Left cardiac atrium (tissue), 4 donors: Measurements from ENCODE around the gene USP43. TPM values are rescaled to one million over a fixed set of nuclear protein-coding genes. Genes with fewer than 3 reads are reported as not detected.

Source experiments
- ATAC-seq, 2 donors: fragments of 200-7000 bp; cut with Tn5 transposase; one replicate each; pipeline ENCODE4 v1.9.1; 2020; ENCODE audit warnings: mild to moderate bottlenecking in 2 of 2, moderate library complexity in 2 of 2
- DNase-seq: peaks from one replicate; pipeline ENCODE4 v3.0.0-alpha.2; 2020
- intact Hi-C, 2 donors: fragments of 100-400 bp; cut with DNase I; formaldehyde crosslinking; loops; one replicate each; pipeline versions ENCODE4 v1.14.1 to v1.15.1; 2022 to 2023
- total RNA-seq, 2 donors: library from RNA; stranded (reverse); fragmentation: NEBNext Ultra II Directional; extraction: Animal tissue kit (Norgen Biotek cat#: 25700); gene quantifications; one replicate each; pipeline ENCODE4 v1.2.1, GENCODE V29; 2021
- donor health status: DM: no; HTN: yes; CAD: no.
- donor health status: DM: no; HTN: yes; CAD: no; lungs with severe emphysema.
- donor health status: DM: yes; HTN: yes; CAD: no.
- donor health status: Dilated cardiomyopathy.

Gene USP43
- total RNA-seq, 2 donors from 2014 or later: 0.24 TPM; not detected in 1

GRCh38 chr17:9767432-9767991 lies 122.2 kb downstream of the USP43 start:
- ATAC-seq (no peak), DNase-seq (no peak)
- intact Hi-C loops: loop anchor here in 1 of 2 donors (5.0 kb wide), 1 partner anchor 35 kb away; no protein-coding TSS in a partner anchor

- DNase-seq (no peak), ATAC-seq (no peak)
- intact Hi-C loops: loop anchor here in 1 of 2 donors (5.0 kb wide), 1 partner anchor 36 kb away; no protein-coding TSS in a partner anchor
Observed at GRCh38 chr17:9768381-9768934, 123.1 kb downstream of the USP43 start.

- DNase-seq: no peak
- ATAC-seq: peak in 1 of 2 donors; percentile 8
- intact Hi-C loops: loop anchor here in 1 of 2 donors (5.0 kb wide), 1 partner anchor 37 kb away; no protein-coding TSS in a partner anchor
Observed at GRCh38 chr17:9769036-9769695, 123.8 kb downstream of the USP43 start.

GRCh38 chr17:9771465-9771864 lies 126.1 kb downstream of the USP43 start:
- intact Hi-C loops: no loop called here
- ATAC-seq (no peak), DNase-seq (no peak)

- no peak for DNase-seq
Observed at GRCh38 chr17:9772658-9773057, 127.3 kb downstream of the USP43 start.

GRCh38 chr17:9776911-9777310 lies 131.6 kb downstream of the USP43 start:
- intact Hi-C loops: no loop called here
- ATAC-seq: no peak
- no peak for DNase-seq

More at GRCh38 chr17:9772658-9773057, 127.3 kb downstream of the USP43 start:
- ATAC-seq: no peak
- intact Hi-C loops: no loop called here

Other genes with a start within 250 kb of the USP43 start
- 10 to 100 TPM; 57.0 to 58.4 TPM for gene STX8, start 69.7 kb upstream of the USP43 start, total RNA-seq
- gene CFAP52, start 68.9 kb upstream of the USP43 start, total RNA-seq: under 1 TPM in 1 of 2 donors, not detected in 1; 0.41 TPM
- 100 to 1,000 TPM in 1 of 2 donors, 10 to 100 TPM in 1; 82.3 to 159 TPM for gene DHRS7C, start 146.1 kb downstream of the USP43 start, total RNA-seq
- not detected for gene GSG1L2, start 176.6 kb downstream of the USP43 start, total RNA-seq
- gene GLP2R, start 180.4 kb downstream of the USP43 start, total RNA-seq: 1 to 10 TPM in 1 of 2 donors, under 1 TPM in 1; 0.55 to 1.4 TPM